GM18867 (cell line): ENCODE data around the gene UBE2D1.
A peak's percentile ranks its signal among the peaks of the same experiment; 100 is the strongest.

Experiments
- ATAC-seq: cut with Tn5 transposase; IDR thresholded peaks from one replicate; pipeline ENCODE4 v1.9.1; 2021; ENCODE audit warnings: mild to moderate bottlenecking, moderate library complexity; ENCODE audit not compliant: unreplicated experiment

The UBE2D1 gene

DNA sequence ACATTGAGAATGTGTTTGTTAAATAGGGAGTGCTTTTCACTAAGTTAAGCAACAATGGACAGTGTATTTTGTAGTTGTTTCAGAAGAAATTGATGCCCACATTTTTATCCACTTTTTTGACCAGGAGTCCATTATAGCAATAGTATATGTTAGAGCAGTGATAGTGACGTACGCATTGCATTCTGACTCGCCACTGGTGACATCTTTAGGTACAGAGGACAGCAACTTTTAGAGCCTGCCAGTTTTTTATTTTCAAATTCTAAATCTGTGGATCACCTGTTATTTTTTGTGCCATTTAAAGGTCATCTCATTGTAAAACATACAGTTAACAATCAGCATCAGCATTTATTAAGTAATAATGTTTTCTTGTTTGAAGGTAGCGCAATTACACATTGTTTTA lies 1.4 kb downstream of the UBE2D1 start:
- ATAC-seq = no peak

DNA sequence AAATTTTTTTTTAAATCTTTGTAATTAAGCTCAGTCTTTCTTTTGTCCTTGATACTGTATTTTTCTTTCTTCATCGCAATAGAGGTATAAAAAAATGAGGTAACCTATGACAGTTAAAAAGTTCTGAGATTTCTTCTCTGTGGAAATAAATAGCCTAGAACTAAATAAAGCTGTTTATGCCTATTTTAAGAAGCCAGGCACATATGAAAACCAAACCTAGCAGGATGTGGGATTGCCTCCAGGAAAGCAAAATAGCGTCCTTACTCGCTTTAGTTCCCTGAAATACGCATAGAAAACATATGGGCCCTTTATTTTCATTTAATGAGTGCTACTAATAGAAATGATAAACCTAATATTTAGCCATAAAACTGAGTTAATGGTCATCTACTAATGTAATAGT lies 6.6 kb downstream of the UBE2D1 start:
- no peak for ATAC-seq

- ATAC-seq = no peak
These were observed 7.1 kb downstream of the UBE2D1 start for GRCh38 chr10:58341947-58342346.

- ATAC-seq = no peak
These were observed 13.2 kb downstream of the UBE2D1 start for GRCh38 chr10:58347967-58348366.

DNA sequence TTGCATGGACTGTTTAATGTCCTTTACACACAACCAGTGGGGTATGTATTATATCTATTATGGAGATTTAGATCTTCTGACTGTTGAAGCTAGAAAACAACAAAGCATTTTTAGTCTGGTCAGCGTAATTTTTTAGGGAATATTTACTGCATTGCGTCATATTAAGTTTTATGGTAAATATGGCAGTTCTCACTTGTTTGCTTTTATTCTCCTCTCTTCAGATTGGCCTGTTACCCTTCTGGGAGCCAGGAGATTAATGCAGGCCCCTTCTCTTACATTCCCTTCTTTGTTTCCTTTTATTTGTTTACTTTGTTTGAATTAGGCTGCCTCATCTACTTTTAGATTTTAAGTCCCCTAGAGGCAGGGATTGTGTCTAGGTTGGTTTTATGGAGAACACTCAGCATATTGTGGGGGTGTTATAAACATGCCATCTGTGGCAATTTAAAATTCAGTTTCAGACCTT lies 13.8 kb downstream of the UBE2D1 start:
- no peak for ATAC-seq

DNA sequence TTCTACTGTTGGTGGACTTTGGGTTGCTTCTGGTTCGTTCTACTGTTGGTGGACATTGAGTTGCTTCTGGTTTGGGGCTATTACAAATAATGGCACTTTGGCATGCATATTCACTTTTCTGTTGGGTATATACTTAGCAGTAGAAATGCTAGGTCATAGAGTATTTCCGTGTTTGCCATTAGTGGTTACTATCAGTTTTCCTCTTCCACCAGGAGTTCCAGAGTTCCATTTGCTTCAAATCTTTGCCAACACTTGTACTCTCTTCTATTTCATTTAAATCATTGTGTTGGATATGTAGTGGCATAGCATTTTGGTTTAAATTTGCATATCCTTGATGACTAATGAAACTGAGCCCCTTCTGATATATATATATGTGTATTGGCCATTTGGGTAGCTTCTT lies 15.2 kb downstream of the UBE2D1 start:
- ATAC-seq = no peak

- ATAC-seq = no peak
These were observed 16.0 kb downstream of the UBE2D1 start for GRCh38 chr10:58350619-58351323.

GRCh38 chr10:58351616-58352578 lies 17.1 kb downstream of the UBE2D1 start:
- ATAC-seq = no peak

- no peak for ATAC-seq
These were observed 18.3 kb downstream of the UBE2D1 start for GRCh38 chr10:58352956-58353610.

DNA sequence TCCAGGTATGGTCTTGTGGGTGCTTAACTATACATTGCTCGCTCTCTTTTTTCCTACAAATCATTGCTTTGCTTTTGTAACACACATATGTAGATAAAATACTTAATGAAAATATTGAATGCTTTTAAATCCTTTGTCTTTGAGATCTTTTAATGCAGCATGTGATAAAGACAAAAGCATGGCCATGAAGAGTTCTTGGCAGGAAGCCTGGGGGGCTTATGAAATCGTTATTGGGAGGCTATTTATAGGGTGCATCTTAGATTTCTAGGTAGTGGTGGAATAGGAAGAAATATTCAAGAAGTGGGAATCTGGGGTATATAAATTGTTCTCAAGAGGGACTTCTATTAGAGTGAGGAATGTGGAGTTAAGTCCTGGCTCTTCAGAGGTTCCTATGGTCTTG lies 21.9 kb downstream of the UBE2D1 start:
- ATAC-seq = no peak

DNA sequence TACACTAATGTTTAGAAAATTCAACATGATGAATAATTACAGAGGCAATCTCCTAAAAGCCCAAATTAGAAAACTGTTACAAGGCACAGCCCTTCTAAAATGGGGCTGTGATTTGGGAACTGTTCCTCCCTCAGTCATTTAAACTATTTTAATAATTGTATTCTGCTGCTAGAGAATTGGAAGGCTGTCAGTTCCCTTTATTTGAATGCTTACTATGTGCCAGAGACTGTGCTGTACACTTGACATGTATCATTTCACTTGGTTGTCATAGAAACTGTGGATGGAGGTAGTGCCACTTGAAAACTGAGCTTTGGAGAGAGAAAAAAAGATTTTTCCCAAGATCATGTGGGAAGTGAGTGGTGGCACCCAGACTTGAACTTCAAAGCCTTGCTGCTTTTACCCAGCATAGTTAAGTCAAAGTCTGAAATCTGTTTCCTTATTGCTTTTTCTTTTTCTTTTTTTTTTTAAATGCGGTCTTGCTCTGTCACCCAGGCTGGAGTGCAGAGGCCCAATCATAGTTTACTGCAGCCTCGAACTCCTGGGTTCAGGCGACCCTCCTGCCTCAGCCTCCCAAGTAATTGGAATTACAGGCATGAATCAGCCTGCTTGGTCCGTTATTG lies 23.6 kb downstream of the UBE2D1 start:
- ATAC-seq = no peak

DNA sequence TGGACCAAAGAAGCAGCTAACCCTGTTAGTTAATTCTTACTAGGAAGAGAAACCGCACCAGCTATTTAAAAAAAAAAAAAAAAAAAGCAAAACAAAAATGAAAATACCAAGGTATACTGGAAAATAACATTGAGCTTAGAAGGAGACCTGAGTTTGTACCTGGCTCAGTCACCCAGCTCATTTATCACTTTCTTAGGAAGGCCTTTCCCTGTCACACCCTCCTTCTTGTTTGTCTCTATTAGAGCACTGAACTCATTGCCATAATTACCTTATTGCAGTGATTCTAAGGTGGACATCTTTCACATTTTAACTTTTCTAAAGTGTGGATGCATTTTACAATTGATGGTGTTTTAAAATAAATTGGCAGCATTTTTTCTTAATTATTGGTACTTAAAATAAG lies 24.1 kb downstream of the UBE2D1 start:
- no peak for ATAC-seq

- no peak for ATAC-seq
These were observed 24.7 kb downstream of the UBE2D1 start for GRCh38 chr10:58359541-58359940.

DNA sequence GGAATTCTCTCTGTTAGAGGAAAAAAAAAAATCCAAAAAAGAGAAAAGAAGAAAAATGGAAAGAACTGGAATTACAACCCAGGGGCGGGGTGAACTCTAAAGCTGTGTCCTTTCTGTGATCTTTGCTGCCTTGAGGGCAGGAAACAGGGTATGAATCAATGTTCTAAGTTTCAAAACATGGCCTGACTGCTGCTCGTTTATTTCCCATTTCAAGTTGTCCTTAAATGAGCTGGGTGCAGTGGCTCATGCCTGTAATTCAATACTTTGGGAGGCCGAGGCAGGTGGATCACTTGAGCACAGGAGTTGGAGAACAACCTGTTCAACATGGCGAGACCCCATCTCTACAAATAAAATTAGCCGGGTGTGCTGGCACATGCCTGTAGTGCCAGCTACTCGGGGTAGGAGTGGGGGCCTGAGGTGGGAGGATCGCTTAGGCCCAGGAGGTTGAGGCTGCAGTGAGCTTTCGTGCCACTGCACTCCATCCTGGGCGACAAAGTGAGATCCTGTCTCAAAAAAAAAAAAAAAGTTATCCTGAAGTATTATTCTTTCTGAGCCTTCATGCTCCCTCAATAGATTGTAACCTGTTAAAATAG lies 25.7 kb downstream of the UBE2D1 start:
- no peak for ATAC-seq

DNA sequence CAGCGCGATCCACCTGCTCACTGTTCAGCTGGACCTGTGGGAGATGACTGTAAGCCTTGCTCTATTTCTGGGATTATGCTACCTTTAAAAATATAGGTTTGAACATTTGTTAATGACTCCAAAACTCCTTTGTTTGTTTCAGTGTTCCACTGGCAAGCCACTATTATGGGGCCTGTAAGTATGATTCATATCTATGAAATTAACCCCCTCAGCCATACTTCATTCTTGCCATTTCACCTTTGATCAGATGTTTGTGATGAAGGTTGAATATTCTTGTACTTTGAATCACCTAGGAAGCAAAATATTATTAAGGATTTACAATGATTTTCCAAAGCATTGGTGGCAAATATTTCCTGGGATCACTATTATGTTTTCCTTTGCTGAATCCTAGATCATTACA lies 26.5 kb downstream of the UBE2D1 start:
- no peak for ATAC-seq

DNA sequence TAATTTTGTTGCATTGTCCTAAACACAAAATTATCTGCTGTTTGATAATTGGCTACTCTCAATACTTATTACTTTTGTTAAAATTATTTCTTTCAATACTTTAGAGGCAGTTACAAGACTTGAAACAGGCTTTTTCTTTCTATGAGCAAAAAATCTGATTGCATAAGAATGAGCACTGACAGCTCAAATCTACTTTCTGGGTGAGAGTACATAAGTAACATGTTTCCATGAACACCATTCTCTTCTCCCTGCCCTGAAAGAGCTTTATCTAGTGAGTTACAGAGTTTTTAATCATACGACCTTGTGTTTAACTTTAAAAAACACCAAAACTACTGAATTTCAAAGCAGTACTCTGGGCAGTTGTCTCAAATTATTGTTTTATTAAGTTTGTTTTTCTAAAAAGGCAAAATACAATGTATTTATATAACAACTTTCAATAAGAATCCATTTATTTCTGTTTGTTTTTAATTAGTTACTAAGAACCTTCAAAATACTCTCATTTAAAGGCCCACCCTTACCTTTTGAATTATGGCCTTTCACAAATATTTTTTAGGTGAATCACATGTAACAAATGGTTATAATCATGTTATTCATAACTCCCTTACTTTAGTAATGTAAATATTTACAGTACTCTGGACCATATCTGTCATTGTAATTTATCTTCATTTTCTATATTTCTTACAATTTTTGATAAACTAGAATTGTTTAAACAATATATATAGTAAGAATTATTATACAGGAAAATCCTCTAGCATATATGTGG lies 27.4 kb downstream of the UBE2D1 start:
- no peak for ATAC-seq

GRCh38 chr10:58367069-58367468 lies 32.3 kb downstream of the UBE2D1 start:
- no peak for ATAC-seq

DNA sequence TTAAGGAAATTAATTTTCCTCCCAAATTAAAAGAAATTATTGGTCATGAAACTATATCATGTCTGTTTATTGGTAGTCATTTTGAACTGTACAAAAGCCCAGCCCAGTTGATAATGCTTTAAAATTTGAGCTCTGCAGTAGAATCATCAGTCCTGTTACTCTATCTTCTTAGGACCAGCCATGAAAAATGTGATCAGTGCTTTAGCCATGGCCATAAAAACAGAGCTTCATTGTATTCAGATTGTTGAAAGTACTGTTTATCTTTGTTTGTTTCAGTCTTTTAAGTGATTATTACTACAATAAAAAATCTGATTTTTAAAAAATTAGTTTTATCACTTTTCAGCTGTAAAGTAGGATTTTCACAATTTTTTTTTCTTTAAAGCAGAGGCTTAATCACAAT lies 36.7 kb downstream of the UBE2D1 start:
- ATAC-seq = no peak

- peak; percentile 83 for ATAC-seq
These were observed 38.0 kb downstream of the UBE2D1 start for GRCh38 chr10:58372607-58373441.
